Measurements from ENCODE around the gene IQGAP2.
"Not testable (repeated sequence)": the region's sequence is repeated elsewhere in the genome, so short reads cannot be mapped to it uniquely, and the experiment has no call there.

The IQGAP2 gene

GRCh38 chr5:76652809-76653414, 249.8 kb downstream of the IQGAP2 start:
- in situ Hi-C loops (cut with MboI; ENCODE audit: low pct_unique_long_range_greater_than_20kb, low sequenced_read_pairs): no loop called here
- DNase-seq: no peak

DNA sequence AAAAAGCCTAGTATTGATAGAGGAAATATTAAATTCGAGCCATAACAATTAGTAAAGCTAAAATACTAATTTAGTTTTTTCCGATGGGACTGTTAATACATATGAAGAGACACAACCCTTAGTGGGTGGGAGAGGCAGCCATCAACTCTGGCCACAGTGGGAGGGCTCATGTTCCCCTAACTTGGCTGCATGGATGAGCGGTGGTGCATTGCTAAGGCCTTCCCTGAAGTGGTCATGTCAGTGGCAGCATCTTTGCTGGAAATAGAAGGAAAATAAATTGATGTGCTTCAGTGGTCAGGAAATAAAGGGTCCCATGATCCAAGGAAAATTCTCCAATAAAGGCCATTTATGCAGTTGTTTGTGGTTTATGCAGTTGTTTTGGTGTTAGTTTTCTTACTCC, 254.0 kb downstream of the IQGAP2 start:
- in situ Hi-C loops (cut with MboI; ENCODE audit: low pct_unique_long_range_greater_than_20kb, low sequenced_read_pairs): no loop called here
- no peak for DNase-seq

GRCh38 chr5:76657683-76658311, 254.7 kb downstream of the IQGAP2 start:
- no peak for DNase-seq
- in situ Hi-C loops (cut with MboI; ENCODE audit: low pct_unique_long_range_greater_than_20kb, low sequenced_read_pairs): no loop called here

DNA sequence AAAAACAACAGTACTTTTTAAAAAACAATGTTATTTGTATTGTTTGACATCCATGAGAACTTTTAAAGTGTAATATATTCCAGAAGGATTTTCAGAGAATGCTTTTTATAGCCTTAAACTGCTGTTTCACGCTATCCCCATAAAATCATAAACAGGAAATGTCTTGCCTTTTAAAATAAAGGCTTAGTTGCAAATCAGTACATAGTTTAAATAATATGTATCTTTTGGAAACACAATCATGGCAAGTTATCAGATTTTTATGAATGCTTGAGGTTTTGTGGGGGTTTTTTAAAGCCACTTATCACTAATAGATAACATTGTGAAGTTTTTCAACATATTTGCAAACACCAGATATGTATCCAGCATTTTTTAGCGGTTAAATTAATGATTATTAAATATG, 257.3 kb downstream of the IQGAP2 start:
- no peak for DNase-seq
- in situ Hi-C loops (cut with MboI; ENCODE audit: low pct_unique_long_range_greater_than_20kb, low sequenced_read_pairs): no loop called here

GRCh38 chr5:76662521-76662920, 259.4 kb downstream of the IQGAP2 start:
- DNase-seq: no peak
- in situ Hi-C loops (cut with MboI; ENCODE audit: low pct_unique_long_range_greater_than_20kb, low sequenced_read_pairs): no loop called here

DNA sequence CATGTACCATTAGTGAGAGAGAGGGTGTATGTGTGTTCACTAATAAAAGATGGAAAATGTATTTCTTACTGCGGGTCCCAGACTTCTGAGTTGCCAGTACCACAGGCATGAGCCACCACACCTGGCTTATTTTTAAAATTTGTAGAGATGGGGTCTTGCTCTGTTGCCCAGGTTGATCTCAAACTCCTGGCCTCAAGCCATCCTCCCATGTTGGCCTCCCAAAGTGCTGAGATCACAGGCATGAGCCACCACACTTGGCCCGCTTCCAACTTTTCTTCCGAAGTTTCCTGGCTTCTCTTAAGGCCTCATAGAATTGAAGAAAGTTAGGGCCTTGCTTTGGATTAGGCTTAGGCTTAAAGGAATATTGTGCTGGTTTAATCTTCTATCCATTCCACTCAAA, 260.5 kb downstream of the IQGAP2 start:
- in situ Hi-C loops (cut with MboI; ENCODE audit: low pct_unique_long_range_greater_than_20kb, low sequenced_read_pairs): no loop called here
- DNase-seq: no peak

DNA sequence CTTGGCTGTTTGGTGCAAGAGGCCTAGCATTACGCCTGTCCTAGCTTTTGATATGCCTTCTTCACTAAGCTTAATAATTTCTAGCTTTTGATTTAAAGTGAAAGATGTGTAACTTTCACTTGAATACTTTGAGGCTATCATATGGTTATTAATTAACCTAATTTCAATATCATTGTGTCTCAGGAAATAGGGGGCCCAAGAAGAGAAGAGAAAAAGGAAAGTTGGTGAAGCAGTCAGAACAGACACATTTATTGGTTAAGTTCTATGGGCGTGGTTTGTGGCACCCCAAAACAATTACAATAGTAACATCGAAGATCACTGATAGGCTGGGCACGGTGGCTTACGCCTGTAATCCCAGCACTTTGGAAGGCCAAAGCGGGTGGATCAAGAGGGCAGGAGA, 261.0 kb downstream of the IQGAP2 start:
- in situ Hi-C loops (cut with MboI; ENCODE audit: low pct_unique_long_range_greater_than_20kb, low sequenced_read_pairs): no loop called here
- no peak for DNase-seq

GRCh38 chr5:76667495-76667894, 264.4 kb downstream of the IQGAP2 start:
- in situ Hi-C loops (cut with MboI; ENCODE audit: low pct_unique_long_range_greater_than_20kb, low sequenced_read_pairs): no loop called here
- no peak for DNase-seq

DNA sequence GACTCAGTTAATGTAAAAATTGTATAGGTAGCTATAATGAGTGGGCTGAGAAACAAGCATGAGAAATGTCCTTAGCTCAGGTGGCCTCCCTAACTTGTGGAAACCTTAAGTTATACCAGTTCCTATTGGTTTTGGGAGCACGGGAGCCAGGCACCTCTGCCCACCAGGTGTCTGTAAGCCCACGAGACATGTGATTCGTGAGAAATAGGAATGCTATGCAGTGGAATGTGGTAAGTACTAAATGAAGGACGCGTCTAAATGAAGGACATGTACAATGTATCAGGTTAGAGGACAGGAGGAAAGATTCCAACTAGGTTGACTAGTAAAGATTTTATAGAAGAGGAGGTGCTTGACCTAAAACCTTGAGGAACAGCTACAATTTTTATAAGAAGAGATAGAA, 266.2 kb downstream of the IQGAP2 start:
- DNase-seq: no peak
- in situ Hi-C loops (cut with MboI; ENCODE audit: low pct_unique_long_range_greater_than_20kb, low sequenced_read_pairs): no loop called here

DNA sequence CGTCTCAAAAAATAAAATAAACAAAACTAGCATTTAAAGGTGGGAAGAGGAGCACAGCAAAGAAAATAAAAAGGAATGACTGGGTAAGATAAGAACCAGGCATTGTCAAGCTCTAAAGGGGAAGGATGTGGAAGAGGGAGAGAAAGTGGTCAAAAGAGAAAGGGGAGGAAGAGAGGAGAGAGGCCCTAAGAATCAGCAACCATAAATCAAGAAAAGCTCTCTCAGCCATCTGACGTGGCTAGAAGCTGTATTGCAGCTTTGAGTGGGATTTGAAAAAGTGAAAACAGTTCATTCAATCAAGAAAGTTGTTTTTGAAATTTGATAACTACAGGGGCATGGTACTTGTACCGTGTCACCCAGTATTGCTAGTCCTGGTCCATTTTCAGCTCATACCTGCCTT, 267.4 kb downstream of the IQGAP2 start:
- in situ Hi-C loops (cut with MboI; ENCODE audit: low pct_unique_long_range_greater_than_20kb, low sequenced_read_pairs): no loop called here
- DNase-seq: peak; percentile 25

DNA sequence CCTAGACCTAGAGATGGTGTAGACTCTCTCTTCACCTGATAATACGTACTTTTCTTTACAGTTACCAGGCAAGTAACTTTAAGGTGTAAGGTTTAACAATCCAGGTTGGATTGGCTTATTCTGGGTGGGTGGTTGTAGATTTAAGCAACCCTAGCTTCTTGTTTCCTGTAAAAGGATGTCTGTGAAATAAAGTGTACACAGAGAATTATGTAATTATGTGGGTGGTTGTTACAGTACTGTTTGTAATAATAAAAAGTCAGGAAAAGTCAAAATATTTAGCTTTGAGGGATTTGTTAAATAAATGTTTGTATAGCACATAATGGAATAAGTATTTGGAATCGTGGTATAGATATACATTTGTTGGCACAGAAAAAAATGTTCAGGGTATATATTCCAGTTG, 269.2 kb downstream of the IQGAP2 start:
- in situ Hi-C loops (cut with MboI; ENCODE audit: low pct_unique_long_range_greater_than_20kb, low sequenced_read_pairs): no loop called here
- no peak for DNase-seq

DNA sequence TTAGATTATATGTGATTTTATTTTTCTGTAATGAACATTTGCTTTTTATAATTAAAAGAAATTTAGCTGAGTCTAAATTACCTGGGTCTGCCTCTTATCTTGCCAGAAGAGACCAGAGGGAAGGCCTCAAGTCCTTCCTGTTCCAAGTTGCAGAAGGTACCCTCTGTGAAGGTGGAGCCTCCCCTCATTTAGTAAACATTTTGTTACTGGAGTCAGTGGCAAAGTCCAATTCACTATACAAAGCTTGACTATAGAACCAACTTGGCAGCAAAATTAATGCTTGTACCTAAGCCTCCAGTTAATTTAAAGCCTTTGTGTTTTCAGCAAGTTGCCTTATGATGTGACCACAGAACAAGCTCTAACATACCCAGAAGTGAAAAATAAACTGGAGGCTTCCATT, 270.0 kb downstream of the IQGAP2 start:
- in situ Hi-C loops (cut with MboI; ENCODE audit: low pct_unique_long_range_greater_than_20kb, low sequenced_read_pairs): no loop called here
- DNase-seq: no peak

DNA sequence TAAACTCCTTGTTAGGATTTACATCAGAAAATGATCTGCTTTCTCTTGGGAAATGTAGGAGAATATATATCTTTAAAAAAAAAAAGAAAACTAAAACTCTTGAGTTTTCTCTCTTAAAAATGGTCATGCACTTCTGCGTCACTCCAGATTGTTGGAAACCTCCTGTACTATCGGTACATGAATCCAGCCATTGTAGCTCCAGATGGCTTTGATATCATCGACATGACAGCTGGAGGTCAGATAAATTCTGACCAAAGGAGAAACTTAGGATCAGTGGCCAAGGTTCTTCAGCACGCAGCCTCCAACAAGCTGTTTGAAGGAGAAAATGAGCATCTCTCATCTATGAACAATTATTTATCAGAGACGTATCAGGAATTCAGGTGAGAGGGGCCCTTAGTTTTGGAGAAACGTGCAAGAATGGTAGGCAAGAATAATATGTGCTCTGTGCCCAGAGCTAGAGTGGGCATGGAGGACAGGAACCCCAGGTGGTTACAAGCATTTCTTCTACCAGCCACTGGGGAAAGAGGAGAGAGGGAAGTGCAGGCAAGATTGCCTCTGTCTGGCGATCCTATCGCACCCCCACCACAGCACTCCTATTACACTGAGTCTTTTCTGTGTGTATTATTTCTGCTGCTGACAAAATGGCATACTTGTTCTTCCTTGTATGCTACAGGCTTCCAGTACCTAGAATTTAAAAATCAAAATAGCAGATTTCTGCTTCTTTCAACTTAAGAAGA, 271.4 kb downstream of the IQGAP2 start:
- peak; percentile 15 for DNase-seq
- in situ Hi-C loops (cut with MboI; ENCODE audit: low pct_unique_long_range_greater_than_20kb, low sequenced_read_pairs): no loop called here

DNA sequence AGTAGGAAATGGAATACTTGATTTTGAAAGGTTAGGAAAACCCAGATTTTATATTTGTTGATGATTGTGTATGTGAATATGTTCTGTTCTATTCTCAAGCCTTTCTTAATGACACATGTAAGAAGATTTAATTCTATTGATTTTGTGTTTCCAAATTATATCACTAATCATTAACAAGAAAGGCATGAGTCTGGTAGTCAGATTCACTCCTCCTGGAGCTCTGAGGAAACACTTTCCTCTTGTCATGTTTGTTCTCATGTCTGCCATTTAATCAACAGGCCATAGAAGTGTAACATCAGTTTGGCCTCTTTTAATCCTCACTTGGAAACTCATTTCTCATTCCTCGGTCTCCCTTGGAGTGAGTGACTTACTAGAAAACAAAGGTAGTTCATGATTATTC, 272.3 kb downstream of the IQGAP2 start:
- in situ Hi-C loops (cut with MboI; ENCODE audit: low pct_unique_long_range_greater_than_20kb, low sequenced_read_pairs): no loop called here
- no peak for DNase-seq

- in situ Hi-C loops (cut with MboI; ENCODE audit: low pct_unique_long_range_greater_than_20kb, low sequenced_read_pairs): no loop called here
- no peak for DNase-seq
Observed at GRCh38 chr5:76677849-76678472, 274.9 kb downstream of the IQGAP2 start.

GRCh38 chr5:76679231-76679630, 276.1 kb downstream of the IQGAP2 start:
- in situ Hi-C loops (cut with MboI; ENCODE audit: low pct_unique_long_range_greater_than_20kb, low sequenced_read_pairs): no loop called here
- no peak for DNase-seq

DNA sequence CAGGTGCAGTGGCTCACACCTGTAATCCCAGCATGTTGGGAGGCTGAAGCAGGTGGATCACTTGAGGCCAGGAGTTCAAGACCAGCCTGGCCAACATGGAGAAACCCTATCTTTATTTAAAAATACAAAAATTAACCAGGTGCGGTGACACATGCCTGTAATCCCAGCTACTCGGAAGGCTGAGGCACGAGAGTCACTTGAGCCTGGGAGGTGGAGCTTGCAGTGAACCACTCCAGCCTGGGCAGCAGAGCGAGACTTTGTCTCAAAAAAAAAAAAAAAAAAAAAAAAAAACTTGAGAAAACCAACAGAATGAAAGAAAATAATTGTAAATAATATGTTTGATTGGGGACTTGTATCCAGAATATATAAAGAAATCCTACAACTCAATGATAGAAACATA, 277.7 kb downstream of the IQGAP2 start:
- DNase-seq; in situ Hi-C loops (cut with MboI; ENCODE audit: low pct_unique_long_range_greater_than_20kb, low sequenced_read_pairs): not testable (repeated sequence)

DNA sequence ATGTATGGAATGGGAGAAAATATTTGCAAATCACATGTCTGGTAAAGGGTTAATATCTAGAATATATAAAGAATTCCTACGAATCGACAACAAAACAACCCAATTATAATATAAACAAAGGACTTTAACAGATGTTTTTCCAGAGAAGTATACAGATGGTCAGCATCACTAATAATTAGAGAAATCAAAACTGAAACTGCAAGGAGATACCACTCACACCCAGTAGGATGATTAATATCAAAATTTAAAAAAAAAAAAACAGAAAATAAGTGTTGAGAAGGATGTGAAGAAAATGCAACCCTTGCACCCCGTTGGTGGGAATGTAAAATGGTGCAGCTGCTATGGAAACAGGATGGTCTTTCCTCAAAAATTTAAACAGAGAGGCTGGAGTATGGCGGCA, 278.2 kb downstream of the IQGAP2 start:
- DNase-seq: no peak
- in situ Hi-C loops (cut with MboI; ENCODE audit: low pct_unique_long_range_greater_than_20kb, low sequenced_read_pairs): no loop called here

DNA sequence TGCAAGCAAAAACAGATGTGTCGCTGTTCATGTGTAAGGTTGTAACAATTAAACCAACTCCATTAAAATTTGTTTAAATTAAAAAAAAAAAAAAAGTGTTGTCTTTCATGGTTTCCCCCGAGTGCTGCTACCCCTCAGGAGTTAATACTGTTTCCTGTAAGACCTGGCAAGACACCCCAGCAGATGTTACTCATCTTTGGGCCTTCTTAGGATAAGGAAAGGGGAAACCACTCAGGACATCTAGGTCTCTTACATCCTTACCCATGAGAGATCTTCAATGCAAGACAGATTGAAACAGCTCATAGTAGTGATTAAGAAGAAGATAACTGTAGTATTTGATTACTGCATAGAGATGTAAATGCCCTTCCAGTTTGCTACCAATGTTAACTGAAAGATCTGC, 279.3 kb downstream of the IQGAP2 start:
- no peak for DNase-seq
- in situ Hi-C loops (cut with MboI; ENCODE audit: low pct_unique_long_range_greater_than_20kb, low sequenced_read_pairs): no loop called here

Data from KBM-7 (cell line).